ENCODE data around the gene CRYAA.

The CRYAA gene

GRCh38 chr21:43190951-43191350 lies 22.1 kb downstream of the CRYAA start:
- H3K36me3 ChIP-seq (ENCODE audit: control insufficient read depth, insufficient read depth, low read length) = no peaks in the 10 kb centered on the region
- WGBS, 2 experiments = 93 to 95% methylated on average over 7 of the region's 7 CpGs
- H3K9me3 ChIP-seq (ENCODE audit: control insufficient read depth, low read length) = no peaks in the 10 kb centered on the region
- no peak overlapping the region for H3K27ac ChIP-seq (ENCODE audit: insufficient read depth, low read depth, low read length, poor library complexity, severe bottlenecking)
- H3K27me3 ChIP-seq (ENCODE audit: control insufficient read depth, insufficient read depth, low read length, poor library complexity, severe bottlenecking) = no peaks in the 10 kb centered on the region
- no peaks in the 10 kb centered on the region for H3K4me1 ChIP-seq (ENCODE audit: control insufficient read depth, insufficient read depth, low read length)
- no peak overlapping the region for H3K4me3 ChIP-seq (ENCODE audit: insufficient read depth, low read depth, low read length)

GRCh38 chr21:43191521-43191920 lies 22.7 kb downstream of the CRYAA start:
- Histone ChIP-seq H3K27ac (ENCODE audit: insufficient read depth, low read depth, low read length, poor library complexity, severe bottlenecking) (no peak overlapping the region), H3K9me3 (ENCODE audit: control insufficient read depth, low read length) (no peaks in the 10 kb centered on the region), H3K4me3 (ENCODE audit: insufficient read depth, low read depth, low read length) (no peak overlapping the region), H3K4me1 (ENCODE audit: control insufficient read depth, insufficient read depth, low read length) (peaks cover under 1% of the 10 kb centered on the region), H3K27me3 (ENCODE audit: control insufficient read depth, insufficient read depth, low read length, poor library complexity, severe bottlenecking) (no peaks in the 10 kb centered on the region), H3K36me3 (ENCODE audit: control insufficient read depth, insufficient read depth, low read length) (no peaks in the 10 kb centered on the region)
- 85 to 86% methylated on average over 10 of the region's 10 CpGs for WGBS, 2 experiments

DNA sequence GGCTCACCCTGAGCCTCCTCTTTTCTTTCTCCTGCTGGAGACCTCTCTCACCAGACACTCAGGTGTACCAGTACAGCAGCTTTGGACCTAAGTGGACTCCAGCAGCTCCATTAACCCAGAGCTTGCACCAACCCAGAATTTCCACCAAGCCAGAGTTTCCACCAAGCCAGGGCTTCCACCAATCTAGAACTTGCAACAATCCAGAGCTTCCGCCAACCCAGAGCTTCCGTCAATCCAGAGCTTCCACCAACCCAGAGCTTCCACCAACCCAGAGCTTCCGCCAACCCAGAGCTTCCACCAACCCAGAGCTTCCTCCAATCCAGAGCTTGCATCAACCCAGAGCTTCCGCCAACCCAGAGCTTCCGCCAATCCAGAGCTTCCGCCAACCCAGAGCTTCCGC lies 23.2 kb downstream of the CRYAA start:
- no peak overlapping the region for H3K4me3 ChIP-seq (ENCODE audit: insufficient read depth, low read depth, low read length)
- H3K4me1 ChIP-seq (ENCODE audit: control insufficient read depth, insufficient read depth, low read length) = peaks cover 5% of the 10 kb centered on the region
- H3K36me3 ChIP-seq (ENCODE audit: control insufficient read depth, insufficient read depth, low read length) = no peaks in the 10 kb centered on the region
- WGBS, 2 experiments = 90 to 94% methylated on average over 7 of the region's 7 CpGs
- H3K27me3 ChIP-seq (ENCODE audit: control insufficient read depth, insufficient read depth, low read length, poor library complexity, severe bottlenecking) = no peaks in the 10 kb centered on the region
- no peak overlapping the region for H3K27ac ChIP-seq (ENCODE audit: insufficient read depth, low read depth, low read length, poor library complexity, severe bottlenecking)
- H3K9me3 ChIP-seq (ENCODE audit: control insufficient read depth, low read length) = no peaks in the 10 kb centered on the region

DNA sequence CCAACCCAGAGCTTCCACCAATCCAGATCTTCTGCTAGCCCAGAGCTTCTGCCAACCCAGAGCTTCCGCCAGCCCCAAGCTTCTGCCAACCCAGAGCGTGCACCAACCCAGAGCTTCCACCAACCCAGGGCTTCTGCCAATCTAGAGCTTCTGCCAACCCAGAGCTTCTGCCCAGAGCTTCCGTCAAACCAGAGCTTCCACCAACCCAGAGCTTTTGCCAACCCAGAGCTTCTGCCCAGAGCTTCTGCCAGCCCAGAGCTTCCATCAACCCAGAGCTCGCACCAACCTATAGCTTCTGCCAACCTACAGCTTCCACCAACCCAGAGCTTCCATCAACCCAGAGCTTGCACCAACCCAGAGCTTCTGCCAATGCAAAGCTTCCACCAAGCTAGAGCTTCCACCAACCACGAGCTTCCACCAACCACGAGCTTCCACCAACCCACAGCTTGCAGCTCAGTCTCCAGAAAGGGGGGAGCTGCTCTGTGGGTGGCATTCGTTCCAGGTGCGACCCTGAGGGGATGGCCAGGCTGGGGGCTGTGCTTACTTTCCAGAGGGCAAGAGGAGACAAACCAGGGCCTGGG lies 23.8 kb downstream of the CRYAA start:
- Histone ChIP-seq H3K4me1 (ENCODE audit: control insufficient read depth, insufficient read depth, low read length) (peaks cover 6% of the 10 kb centered on the region), H3K27me3 (ENCODE audit: control insufficient read depth, insufficient read depth, low read length, poor library complexity, severe bottlenecking) (no peaks in the 10 kb centered on the region), H3K9me3 (ENCODE audit: control insufficient read depth, low read length) (no peaks in the 10 kb centered on the region), H3K27ac (ENCODE audit: insufficient read depth, low read depth, low read length, poor library complexity, severe bottlenecking) (no peak overlapping the region), H3K4me3 (ENCODE audit: insufficient read depth, low read depth, low read length) (no peak overlapping the region), H3K36me3 (ENCODE audit: control insufficient read depth, insufficient read depth, low read length) (no peaks in the 10 kb centered on the region)
- WGBS, 2 experiments = 86 to 88% methylated on average over 8 of the region's 8 CpGs

DNA sequence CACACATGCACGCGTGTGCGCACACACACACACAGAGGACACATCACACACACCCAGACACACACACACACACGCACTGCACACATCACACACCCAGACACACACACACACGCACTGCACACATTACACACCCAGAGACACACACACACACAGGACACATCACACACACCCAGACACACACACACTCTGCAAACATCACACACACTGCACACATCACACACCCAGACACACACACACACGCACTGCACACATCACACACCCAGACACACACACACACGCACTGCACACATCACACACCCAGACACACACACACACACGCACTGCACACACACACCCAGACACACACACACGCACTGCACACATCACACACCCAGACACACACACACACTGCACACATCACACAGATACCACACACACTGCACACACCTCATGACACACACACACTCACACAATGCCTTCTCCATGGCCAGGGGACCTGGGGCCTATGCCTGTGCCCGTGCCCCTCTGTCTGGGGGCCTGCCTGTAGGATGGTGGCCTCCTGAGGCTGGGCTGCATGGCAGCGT lies 24.4 kb downstream of the CRYAA start:
- Histone ChIP-seq H3K9me3 (ENCODE audit: control insufficient read depth, low read length) (no peaks in the 10 kb centered on the region), H3K27ac (ENCODE audit: insufficient read depth, low read depth, low read length, poor library complexity, severe bottlenecking) (no peak overlapping the region), H3K4me3 (ENCODE audit: insufficient read depth, low read depth, low read length) (no peak overlapping the region), H3K4me1 (ENCODE audit: control insufficient read depth, insufficient read depth, low read length) (peaks cover 6% of the 10 kb centered on the region), H3K27me3 (ENCODE audit: control insufficient read depth, insufficient read depth, low read length, poor library complexity, severe bottlenecking) (no peaks in the 10 kb centered on the region), H3K36me3 (ENCODE audit: control insufficient read depth, insufficient read depth, low read length) (no peaks in the 10 kb centered on the region)
- WGBS, 2 experiments = 88 to 90% methylated on average over 11 of the region's 11 CpGs

- 89% methylated on average over 19 of the region's 19 CpGs for WGBS, 2 experiments
- Histone ChIP-seq H3K27me3 (ENCODE audit: control insufficient read depth, insufficient read depth, low read length, poor library complexity, severe bottlenecking) (no peaks in the 10 kb centered on the region), H3K36me3 (ENCODE audit: control insufficient read depth, insufficient read depth, low read length) (no peaks in the 10 kb centered on the region), H3K9me3 (ENCODE audit: control insufficient read depth, low read length) (no peaks in the 10 kb centered on the region), H3K4me3 (ENCODE audit: insufficient read depth, low read depth, low read length) (no peak overlapping the region), H3K4me1 (ENCODE audit: control insufficient read depth, insufficient read depth, low read length) (peaks cover 6% of the 10 kb centered on the region), H3K27ac (ENCODE audit: insufficient read depth, low read depth, low read length, poor library complexity, severe bottlenecking) (no peak overlapping the region)
These were observed 25.0 kb downstream of the CRYAA start for GRCh38 chr21:43193651-43194302.

DNA sequence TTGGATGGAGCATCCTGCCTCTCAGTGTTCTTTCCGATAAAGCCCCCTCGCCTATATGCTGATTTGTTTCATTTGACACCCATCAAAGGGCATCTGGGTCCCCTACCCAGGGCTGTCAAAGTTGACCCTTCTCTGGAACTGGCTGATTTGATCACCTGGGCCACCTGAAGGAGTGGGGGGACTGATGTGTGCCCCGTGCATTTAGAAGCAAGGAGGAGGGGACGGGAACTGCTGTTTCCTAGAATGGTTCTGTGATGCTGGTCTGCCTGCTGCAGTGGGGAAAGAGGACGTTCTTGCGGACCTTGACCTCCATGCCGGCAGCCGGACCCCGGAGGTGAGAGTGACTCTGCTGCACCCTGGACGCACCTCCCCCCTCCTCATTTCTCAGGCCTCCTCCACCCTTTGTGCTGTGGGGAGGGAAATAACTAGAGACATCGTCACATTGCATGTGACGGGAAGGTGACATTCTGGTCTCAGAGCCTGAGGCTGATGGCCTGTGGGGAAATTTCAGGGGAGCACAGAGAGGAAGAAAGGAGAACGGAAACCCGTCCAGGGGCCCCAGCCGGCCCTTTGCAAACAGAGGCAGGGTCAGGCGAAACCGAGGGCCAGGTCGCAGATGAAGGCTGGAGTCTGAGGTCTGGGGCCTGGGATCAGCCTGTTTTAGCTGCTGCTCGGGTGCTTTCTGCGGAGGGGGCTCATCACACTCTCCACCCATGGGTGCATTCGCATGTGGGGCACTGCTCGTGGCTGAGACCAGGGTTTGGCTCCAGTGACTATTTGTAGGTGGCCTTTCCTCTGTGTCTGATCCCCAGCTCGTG lies 25.7 kb downstream of the CRYAA start:
- no peaks in the 10 kb centered on the region for H3K36me3 ChIP-seq (ENCODE audit: control insufficient read depth, insufficient read depth, low read length)
- 91% methylated on average over 22 to 23 of the region's 23 CpGs for WGBS, 2 experiments
- H3K4me1 ChIP-seq (ENCODE audit: control insufficient read depth, insufficient read depth, low read length) = peaks cover 6% of the 10 kb centered on the region
- no peaks in the 10 kb centered on the region for H3K9me3 ChIP-seq (ENCODE audit: control insufficient read depth, low read length)
- H3K4me3 ChIP-seq (ENCODE audit: insufficient read depth, low read depth, low read length) = no peak overlapping the region
- no peaks in the 10 kb centered on the region for H3K27me3 ChIP-seq (ENCODE audit: control insufficient read depth, insufficient read depth, low read length, poor library complexity, severe bottlenecking)
- H3K27ac ChIP-seq (ENCODE audit: insufficient read depth, low read depth, low read length, poor library complexity, severe bottlenecking) = no peak overlapping the region

DNA sequence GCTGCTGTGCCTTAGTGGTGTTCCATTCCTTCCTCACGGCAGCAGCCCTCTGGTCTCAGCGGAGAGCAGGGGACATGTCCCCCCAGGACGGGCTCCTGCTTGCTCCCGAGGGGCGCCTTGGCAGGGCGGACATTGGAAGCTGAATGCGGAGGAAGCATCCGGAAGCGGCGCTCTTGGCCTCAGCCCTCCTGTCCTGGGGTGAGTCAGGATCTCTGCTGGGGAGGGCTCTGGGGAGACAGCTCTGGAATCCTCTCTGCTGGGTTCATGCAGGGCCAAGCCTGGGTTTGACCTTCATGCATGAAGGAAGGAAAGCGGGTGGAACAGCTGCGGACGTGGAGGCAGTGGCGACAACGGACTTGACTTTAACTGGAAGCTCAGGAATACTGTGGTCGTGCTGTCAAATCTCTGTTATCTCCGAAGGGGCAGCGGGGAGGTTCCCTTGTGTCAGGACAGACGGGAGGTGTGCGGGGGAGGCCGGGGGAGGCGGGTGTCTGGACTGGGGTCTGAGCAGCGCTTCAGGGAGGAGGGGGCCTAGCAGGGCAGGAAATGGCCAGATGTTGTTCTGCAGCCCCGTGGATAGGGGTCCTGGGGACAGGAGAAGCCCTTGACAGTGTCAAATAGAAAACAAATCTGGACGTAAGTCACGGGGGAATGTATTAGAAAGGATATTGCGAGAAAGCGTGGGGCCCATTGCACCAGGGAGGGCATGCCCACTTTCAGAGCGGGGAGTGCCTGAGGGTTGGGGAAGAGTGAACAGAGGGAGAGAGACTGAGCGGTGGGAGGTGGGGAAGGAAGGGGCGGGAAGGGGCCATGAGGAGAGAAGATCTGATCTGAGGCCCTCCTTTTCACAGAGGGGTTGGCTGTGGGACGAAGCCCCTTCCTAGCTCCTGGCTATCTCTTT lies 26.6 kb downstream of the CRYAA start:
- 88 to 89% methylated on average over 32 of the region's 32 CpGs for WGBS, 2 experiments
- H3K9me3 ChIP-seq (ENCODE audit: control insufficient read depth, low read length) = no peaks in the 10 kb centered on the region
- peaks cover 6% of the 10 kb centered on the region for H3K4me1 ChIP-seq (ENCODE audit: control insufficient read depth, insufficient read depth, low read length)
- H3K36me3 ChIP-seq (ENCODE audit: control insufficient read depth, insufficient read depth, low read length) = no peaks in the 10 kb centered on the region
- H3K27ac ChIP-seq (ENCODE audit: insufficient read depth, low read depth, low read length, poor library complexity, severe bottlenecking) = no peak overlapping the region
- no peak overlapping the region for H3K4me3 ChIP-seq (ENCODE audit: insufficient read depth, low read depth, low read length)
- H3K27me3 ChIP-seq (ENCODE audit: control insufficient read depth, insufficient read depth, low read length, poor library complexity, severe bottlenecking) = no peaks in the 10 kb centered on the region

DNA sequence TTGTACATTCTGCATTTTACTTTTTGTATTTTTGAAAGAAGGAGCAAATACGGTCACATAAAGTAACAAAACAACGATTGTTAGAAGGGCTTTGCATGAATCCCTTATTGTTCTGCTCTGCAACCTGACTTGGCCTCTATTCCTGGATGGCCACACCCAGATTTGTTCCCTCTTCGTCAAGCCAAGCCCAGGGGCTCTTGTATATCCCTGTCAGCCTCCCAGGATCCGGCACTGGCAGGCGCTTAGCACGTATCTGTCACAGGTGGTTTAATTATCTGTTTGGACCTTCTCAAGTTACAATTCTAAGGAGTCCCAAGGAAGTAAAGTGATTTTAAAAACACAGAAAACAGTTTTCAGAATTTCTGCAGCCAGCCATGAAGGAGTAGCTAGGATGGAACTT lies 28.0 kb downstream of the CRYAA start:
- Histone ChIP-seq H3K9me3 (ENCODE audit: control insufficient read depth, low read length) (no peaks in the 10 kb centered on the region), H3K4me3 (ENCODE audit: insufficient read depth, low read depth, low read length) (no peak overlapping the region), H3K27me3 (ENCODE audit: control insufficient read depth, insufficient read depth, low read length, poor library complexity, severe bottlenecking) (no peaks in the 10 kb centered on the region), H3K27ac (ENCODE audit: insufficient read depth, low read depth, low read length, poor library complexity, severe bottlenecking) (no peak overlapping the region), H3K4me1 (ENCODE audit: control insufficient read depth, insufficient read depth, low read length) (peaks cover 6% of the 10 kb centered on the region), H3K36me3 (ENCODE audit: control insufficient read depth, insufficient read depth, low read length) (no peaks in the 10 kb centered on the region)
- 80% methylated on average over 6 of the region's 6 CpGs for WGBS, 2 experiments
